GM08714 (cell line): ENCODE data around the gene ARL14.

Experiments
- H3K4me3 ChIP-seq: fragments of 200-500 bp; sonication (Bioruptor generic); 2 replicates; pipeline ENCODE4 v1.5.1; 2014; ENCODE audit warnings: mild to moderate bottlenecking, low read length, inconsistent platforms
- ZNF274 ChIP-seq: IDR thresholded peaks from 2 replicates; pipeline ENCODE4 v1.6.1; 2012; ENCODE audit warnings: mild to moderate bottlenecking, low read depth, low read length

ARL14 gene

GRCh38 chr3:160722331-160722730, 45.4 kb downstream of the ARL14 start:
- no peak overlapping the region for H3K4me3 ChIP-seq
- no peak for TF ChIP-seq ZNF274

GRCh38 chr3:160725338-160725737, 48.4 kb downstream of the ARL14 start:
- TF ChIP-seq ZNF274: no peak
- H3K4me3 ChIP-seq: no peak overlapping the region
